HG03558 (cell line): ENCODE measurements around the gene MED9.
"Not testable (repeated sequence)": the region's sequence is repeated elsewhere in the genome, so short reads cannot be mapped to it uniquely, and the experiment has no call there.

Source experiments
- ATAC-seq: cut with Tn5 transposase; IDR thresholded peaks from one replicate; pipeline ENCODE4 v1.9.1; 2021; ENCODE audit warnings: moderate number of reproducible peaks; ENCODE audit not compliant: unreplicated experiment; ENCODE audit errors: extremely low read depth

MED9 gene

DNA sequence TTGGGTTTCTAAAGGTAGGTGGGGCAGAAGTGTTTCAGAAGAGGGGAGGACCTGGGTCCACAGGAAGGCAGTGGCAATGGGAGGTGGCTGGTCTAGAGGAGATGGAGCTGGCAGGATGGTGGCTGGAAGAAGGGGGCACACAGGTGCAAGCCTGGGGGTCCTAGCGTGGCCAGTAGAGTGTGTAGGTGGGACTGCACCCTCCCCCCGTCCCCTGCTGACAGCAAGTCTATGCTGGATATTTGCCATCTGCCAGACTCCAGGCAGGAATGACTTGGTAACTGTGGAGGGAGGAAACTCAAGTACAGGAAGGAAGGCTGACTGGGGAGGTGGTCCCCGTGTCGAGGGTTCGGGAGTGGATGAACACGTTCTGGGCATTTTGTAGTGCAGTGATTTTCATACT, 8.6 kb downstream of the MED9 start:
- no peak for ATAC-seq

DNA sequence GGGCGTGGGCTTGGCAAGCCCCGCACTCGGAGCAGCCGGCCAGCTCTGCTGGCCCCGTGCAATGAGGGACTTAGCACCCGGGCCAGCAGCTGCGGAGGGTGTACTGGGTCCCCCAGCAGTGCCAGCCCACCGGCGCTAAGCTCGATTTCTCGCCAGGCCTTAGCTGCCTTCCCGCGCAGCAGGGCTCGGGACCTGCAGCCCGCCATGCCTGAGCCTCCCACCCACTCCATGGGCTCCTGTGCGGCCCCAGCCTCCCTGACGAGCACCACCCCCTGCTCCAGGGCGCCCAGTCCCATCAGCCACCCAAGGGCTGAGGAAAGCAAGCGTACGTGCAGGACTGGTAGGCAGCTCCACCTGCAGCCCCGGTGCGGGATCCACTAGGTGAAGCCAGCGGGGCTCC, 9.6 kb downstream of the MED9 start:
- ATAC-seq = not testable (repeated sequence)

DNA sequence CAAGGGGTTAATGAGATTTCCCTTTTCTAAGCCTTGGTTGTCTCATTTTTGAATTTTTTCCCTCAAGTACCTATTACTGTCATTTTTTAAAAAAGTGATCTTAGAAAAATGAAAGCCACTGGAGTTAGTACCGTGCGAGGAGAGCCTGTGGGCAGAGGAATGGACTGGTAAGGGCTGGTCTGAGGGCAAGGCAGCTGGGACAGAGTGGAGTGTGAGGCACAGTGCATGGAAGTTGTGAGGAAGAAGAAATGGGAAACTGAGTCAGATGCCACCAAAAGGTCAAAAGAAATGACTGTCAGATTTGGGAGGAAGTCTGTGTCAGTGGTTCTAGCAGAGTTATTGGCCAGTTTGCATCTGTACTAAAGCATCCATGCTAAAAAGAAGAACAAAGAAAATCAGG, 11.2 kb downstream of the MED9 start:
- ATAC-seq = no peak

DNA sequence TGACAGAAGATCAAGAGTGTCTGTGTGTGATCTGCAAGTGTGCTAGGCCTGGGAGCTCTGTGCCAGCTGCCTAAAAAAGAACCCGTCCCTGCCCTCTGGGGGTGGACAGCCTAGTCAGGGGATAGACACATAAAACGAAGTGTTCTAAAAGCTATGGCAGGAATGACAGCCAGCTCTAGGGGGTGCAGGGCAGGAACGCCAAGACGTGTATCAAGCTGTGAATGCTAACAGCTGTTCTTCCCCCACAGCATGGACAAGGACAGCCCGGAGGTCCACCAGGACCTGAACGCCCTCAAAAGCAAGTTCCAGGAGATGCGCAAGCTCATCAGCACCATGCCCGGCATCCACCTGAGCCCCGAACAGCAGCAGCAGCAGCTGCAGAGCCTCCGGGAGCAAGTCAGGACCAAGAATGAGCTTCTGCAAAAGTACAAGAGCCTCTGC, 14.3 kb downstream of the MED9 start:
- ATAC-seq = no peak

DNA sequence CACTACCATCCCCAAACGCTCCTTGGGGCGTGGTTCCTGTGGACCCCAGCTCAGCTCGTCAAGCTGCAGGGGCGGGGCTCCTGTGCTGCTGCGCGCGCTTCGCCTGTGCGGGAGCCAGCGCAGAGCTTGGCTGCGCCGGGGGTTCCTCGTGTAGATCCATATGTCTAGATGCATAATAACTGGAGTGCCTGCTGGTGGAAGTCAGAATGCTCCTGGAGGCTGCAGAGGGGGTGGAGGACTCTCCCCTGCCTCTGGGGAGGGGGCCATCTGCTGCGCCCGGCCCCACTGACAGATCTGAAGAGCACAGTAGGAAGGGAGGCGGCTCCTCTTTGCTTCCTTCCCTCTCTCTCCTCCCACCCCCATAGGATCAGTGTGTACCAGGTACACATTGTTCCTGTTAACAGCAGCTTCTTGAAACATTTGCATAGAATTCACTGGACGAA, 14.8 kb downstream of the MED9 start:
- no peak for ATAC-seq

DNA sequence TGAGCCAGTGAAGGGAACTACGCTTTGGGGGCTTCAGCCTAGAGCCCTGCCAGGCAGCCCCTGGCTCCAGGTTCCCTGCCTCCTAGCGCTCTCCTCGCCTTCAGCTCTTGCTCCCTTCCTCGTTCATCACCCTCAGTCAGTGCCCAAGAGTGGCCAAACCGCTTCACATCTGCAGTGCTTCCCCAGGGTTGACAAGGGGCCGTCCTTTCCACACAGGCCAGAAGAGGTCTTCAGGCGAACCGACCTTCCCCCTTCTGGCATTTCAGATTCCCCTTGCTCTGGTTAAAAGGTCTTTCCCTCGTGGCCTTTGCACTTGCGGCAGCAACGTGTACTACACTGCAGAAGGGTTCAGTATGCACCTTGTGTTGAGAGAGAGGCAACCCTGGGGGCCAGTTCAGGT, 15.3 kb downstream of the MED9 start:
- no peak for ATAC-seq

DNA sequence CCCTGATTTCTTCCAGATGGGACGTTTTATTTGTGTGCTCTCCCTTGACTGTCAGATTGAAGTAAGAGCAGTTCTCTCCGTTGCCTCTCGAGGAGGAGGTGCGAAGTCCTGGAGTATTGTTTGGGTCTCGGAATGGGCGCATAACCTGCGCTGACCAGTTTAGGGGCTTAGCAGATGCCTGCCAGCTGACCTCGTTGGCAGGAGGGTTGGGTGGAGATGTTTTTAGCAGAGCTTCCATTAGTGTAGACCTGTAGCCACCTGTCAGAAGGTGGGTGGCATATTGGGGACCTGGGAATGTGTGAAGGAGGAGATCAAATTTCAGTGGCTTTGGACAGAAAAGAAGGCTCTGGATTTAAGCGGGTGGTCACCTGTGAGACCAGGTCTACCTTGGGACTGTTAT, 15.8 kb downstream of the MED9 start:
- ATAC-seq = no peak

DNA sequence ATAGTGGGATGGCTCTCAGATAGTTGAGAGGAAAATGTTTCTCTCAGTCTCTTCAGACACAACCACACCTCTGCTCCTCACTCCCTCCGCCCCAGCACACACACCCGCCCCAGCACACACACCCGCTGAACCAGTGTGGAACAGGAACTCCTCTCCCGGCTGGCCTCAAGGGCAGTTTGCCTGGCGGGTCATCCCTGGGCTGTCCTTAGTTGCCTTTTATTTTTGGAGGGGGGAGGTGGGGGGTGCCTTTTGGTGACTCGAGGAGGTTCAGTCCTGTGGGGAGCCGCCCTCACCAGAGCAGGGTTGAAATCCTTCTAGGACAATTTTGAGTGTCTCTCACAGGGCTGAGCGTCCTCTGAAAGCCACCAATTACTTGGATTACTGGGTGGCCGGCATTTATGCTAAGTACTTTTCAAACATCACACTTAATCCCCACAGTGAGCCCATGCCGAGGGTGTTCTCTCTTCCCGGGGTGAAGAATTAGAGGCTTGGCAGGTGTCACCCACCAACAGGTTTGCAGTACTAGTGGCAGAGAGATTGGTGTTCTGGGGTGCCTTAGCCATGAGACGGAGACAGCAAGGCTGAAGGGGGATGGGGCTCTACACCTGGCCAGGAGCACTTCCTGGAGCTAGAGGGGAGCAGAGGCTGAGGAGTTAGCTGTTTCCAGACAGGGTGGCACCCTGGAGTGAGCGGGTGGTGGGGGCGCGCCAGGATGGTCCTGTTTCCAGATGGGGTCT, 16.6 kb downstream of the MED9 start:
- ATAC-seq = no peak

DNA sequence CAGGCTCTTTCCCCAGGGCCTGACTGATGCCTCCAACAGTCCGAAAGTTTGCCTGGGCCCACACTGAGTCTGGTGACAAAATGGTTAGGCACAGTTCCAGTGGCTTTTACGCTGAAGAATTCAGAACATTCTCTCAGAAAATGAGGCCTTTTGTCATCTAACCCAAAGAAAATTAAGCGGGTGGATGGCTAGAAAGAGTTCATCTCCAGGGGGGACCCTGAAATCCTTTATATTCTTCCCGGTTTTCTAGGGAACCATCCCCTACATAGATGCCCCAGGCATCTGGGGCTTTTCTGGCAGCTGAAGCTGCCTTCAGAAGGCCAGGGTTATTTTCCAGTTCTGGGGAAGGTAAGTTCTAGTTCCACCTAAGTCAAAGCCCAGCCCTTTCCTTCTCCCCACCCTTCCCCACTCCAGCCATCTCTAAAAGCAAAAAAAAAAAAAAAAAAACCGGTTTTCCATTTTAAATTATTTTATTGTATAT, 17.2 kb downstream of the MED9 start:
- ATAC-seq = no peak

DNA sequence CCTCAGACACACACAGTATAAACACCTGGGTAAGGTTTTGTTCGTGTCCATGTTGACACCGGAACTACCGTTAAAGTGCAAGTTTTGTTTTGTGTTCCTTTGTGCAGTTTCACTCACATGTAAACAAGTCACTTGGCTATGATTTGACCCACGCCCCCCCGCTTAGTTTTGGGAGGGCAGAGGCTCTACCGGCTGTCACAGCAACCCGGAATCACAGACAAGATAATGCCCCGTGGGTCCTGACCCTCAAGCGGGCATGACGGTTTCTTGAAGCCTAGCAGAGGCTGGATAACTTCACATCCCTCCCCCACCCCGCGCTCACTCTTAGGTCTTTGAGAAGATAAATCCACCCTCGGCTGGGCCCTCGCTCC, 17.7 kb downstream of the MED9 start:
- ATAC-seq = no peak

DNA sequence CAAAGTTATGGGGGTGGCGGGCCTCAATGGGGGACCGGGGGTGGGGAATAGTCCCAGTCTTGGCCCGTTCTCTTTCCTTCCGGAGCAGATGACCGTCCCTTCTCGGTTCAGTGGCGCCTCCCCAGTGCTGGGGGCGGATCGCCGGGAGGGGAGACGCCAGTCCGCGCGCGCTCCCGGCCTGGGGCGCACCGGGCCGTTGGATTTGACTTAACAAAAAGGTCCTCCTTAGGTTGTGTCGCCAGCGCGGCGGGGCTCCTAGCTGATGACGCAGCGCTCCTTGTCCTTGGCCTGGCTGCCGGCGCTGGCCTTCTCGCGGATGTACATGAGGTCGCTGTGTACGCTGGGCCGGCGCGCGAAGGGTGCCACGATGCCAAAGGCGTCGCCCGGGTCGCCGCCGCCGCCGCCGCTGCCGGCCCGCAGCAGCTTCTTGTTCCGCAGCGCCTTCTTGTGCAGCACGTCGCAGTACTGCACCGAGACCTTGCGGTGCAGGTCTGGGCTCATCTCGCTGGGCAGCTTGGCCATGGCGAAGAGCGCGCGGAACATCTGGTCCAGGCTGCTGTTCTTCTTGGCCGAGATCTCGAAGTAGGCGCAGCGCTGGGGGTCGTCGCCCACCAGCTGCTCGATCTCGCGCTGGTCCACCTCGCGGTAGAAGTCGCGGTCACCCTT, 18.2 kb downstream of the MED9 start:
- no peak for ATAC-seq

DNA sequence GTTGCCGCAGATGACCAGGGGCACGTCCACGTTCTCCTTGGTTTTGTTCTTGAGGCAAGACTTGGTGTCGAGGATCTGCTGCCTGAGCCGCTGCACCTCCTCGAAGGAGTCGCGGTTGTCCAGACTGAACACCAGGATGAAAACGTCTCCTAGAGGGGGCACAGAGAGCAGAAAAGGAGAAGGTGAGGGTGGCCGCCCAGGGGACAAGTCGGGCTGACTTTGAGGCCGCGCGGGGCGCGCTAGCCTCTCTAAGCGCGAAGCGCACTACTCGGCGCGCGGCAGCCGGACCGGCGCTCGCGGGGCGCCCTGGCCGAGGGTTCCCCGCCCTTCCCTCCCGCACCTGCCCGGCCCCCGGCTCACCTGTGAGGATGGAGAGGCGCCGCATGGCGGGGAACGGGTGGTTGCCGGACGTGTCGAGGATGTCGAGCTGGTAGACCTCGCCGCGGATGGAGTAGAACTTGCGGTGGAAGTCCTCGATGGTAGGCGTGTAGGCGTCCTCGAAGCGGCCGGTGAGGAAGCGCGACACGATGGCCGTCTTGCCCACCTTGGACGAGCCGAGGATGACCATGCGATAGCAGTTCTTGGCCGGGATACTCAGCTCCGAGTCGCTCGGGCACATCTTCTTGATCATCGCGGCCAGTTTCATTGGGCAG, 18.9 kb downstream of the MED9 start:
- no peak for ATAC-seq

DNA sequence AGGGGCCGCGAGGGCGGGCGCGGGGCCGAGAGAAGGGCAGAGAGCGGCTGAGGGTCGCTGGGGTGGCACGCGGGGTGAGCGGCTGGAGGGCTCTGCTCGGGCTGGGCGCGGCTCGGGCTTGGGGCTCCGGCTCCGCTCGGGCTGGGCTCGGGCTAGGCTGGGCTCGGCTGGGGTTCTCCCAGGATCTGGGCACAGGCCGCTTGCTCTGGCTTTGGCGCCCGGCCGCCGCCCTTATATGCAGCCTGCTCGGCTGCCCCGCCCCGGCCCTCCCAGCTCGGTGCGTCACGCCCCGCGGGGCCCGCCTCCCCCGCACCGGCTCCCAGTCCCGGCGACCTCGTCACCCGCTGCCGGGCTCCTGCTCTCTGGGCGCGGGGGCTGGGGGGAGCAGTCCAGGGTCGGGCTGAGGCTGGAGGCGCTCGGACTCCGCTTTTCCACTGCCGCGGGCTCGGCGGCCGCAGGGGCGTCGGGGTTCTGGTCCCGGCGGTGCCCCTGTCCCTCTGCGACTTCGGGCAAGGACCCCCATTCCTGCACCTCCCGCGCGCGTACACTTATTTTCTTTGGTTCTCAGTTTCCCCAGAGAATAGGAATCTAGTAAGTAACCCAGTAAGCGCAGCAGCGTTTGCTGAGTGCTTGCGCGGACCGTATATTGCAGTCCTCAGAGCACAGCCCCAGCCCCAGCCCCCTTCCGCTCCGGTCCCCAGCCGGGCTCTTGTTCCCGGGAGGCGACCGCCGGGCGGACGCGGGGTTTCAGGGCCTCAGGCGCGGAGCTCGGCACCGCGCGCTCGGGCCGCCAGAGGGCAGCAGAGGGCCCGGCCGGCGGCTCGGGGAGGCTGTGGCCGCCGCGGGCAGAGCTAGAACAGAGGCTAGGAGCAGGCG, 19.6 kb downstream of the MED9 start, which contains the start of gene RASD1:
RASD1 (minus strand) TSS at position 207 of the 876 bp plus-strand sequence. CDS start 214 bp downstream, outside the sequence.
- no peak for ATAC-seq

DNA sequence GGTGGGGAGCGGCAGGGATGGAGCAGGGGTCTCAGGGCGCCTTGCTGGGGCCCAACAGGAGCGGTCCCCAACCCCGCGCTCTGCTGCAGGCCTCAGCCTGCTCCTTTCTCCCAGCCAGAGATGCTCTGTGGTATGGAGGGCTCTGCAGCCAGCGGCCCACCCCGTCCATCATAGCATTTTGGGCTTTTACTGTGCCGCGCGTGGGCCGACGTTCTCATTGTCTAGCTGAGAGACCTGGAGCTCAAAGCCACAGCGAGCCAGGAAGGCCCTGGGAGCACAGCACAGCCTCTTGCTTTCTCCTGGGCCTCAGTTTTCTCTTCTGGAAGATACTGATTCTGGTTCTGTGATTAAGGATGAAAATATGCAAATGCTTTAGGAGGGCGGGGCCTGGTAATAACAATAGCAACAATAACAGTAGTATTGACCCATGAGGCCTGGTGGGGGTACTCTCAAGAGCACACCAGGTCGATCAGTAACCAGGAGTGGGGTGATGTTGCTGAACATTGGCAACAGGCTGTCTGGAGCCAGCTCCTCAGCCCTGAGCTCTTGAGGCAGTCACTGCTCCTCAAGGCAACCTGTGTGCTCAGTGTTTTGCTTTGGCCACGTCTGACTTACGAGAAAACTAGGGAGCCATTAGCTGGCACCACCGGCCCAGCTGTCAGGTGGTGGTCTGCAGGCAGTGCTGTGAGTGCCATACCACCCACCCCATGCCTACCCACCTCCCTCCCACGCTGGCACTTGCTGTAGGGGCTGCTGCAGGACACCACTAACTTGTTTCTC, 20.5 kb downstream of the MED9 start:
- no peak for ATAC-seq

DNA sequence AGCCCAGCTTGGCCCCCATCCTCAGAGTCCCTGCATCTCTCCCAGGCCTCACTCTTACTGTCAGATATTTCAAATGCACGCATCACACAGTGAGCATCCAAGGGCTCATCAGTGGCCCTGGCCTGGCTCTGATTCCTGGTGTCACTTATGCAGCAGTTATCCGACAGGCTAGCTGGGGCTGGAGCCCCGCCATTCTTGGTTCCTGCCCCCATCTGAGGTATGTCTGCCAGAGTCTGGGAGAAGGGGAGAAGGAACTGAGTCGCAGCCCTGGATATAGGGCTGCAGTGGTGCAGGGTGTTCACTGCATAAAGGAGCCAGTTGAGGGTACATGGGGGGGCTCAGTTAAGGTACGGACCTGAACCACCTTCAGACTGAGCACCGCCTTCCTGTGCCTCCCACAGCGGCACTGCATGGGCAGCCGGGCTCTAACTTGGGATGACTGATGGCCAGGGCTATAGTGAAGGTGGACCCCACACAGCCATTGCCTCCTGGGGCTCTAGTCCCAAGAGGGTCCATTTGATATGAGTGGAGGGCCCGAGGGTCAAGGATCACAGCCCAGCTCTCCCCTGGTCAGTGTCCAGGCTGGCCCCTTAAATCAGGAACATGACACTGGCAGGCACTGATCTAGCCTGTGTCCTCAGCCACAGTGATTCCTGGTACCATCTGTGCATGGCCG, 21.2 kb downstream of the MED9 start:
- ATAC-seq = no peak

DNA sequence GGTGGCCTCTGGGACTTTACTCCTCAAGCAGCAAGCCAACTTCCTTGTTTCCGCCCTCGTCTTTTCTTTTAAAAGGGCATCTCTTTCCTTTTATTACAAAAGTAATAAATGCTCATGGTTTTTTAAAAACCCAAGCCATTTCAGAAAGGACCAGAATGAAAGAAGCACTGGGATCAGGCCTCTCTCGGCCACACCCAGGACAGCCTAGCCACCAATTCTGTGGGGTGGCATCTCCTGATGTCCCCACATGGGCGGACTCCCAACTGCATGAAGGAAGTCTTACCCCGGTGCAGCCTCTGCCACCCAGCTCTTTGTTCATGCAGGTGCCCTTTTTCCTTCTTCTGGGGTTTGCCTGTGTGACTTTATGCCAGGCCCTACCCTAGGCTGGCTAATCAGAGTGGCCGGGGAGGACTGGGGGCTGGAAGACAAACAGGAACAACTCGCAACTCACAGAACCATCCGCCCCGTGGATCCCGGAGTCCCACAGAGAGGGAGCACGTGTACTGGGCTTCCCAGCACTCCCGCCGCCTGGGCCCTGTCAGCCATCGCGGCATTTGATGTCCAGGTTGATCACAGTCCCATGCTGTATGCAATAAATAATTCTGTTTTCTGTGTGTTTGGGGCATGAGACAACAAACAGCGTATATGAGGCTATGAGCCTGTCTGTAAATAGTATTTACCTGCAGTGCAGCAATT, 22.0 kb downstream of the MED9 start:
- no peak for ATAC-seq

DNA sequence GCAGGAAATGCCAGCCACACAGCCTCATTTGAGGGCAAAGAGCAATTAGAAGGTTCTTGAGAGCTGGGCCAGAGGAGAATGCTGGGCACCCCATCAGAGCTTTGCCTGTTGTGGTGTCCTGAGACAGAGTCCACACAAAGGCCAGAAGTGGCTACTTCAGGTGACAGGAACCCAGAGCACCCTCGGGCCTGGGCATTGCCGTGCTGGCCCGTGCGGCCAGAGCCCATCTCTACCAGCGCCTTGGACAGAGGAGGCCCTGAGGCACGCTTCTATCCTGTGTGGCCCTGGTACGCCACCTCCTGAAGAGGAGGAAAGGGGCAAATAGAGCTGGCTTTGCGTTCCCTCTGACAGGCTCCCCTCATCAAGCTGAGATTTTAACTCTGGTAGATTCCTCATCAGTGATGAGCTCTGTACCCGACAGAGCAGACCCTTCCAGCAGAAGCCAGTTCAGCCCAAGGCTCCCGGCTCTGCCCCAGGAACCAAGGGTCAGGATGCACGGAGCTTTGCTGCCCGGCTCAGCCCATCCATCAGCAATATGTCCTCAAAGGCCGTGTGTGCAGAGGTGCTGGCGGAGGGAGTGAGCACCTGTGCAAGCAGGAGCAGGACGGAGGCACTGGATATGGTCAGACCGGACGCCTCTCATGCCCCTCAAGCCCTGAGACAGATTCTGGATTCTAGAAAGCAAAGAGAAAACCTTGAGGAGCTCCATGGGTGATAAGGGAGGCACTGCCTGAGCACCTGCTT, 22.8 kb downstream of the MED9 start:
- no peak for ATAC-seq
